Vagina (tissue), 2 donors: ENCODE results near the gene SYNE1. TPM values are rescaled to one million over a fixed set of nuclear protein-coding genes. Genes with fewer than 3 reads are reported as not detected.

Source experiments
- DNase-seq, 2 donors: peaks; one replicate each; pipeline ENCODE4 v3.0.0-alpha.2; 2017; ENCODE audit errors: extremely low spot score in 2 of 2
- H3K27ac ChIP-seq: fragments of 200-600 bp; sonication (generic); one replicate; pipeline ENCODE4 v1.5.1; 2019
- H3K27me3 ChIP-seq: fragments of 200-600 bp; sonication (generic); one replicate; pipeline ENCODE4 v1.5.1; 2019
- H3K36me3 ChIP-seq, 2 donors: fragments of 200-600 bp; sonication (generic); one replicate each; pipeline ENCODE4 v1.5.1; 2017 to 2019
- H3K4me1 ChIP-seq: fragments of 200-600 bp; sonication (generic); one replicate; pipeline ENCODE4 v1.5.1; 2019
- H3K4me3 ChIP-seq, 2 donors: fragments of 200-600 bp; sonication (generic); 1 replicate in 1 of 2; 2 replicates in 1 of 2; pipeline ENCODE4 v1.5.1; 2016 to 2019
- H3K9me3 ChIP-seq: fragments of 200-600 bp; sonication (generic); one replicate; pipeline ENCODE4 v1.5.1; 2019
- POLR2A ChIP-seq, 2 donors: fragments of 450-650 bp; IDR thresholded peaks; one replicate each; pipeline ENCODE4 v1.6.1; 2017; ENCODE audit warnings: antibody characterized with exemption in 2 of 2, mild to moderate bottlenecking in 2 of 2, moderate library complexity in 2 of 2
- POLR2AphosphoS5 ChIP-seq, 2 donors: sonication (generic); formaldehyde crosslinking; IDR thresholded peaks; one replicate each; pipeline ENCODE4 v1.9.0; 2017; ENCODE audit warnings: antibody characterized with exemption in 2 of 2, mild to moderate bottlenecking in 2 of 2, low read depth in 1 of 2; ENCODE audit not compliant: insufficient read depth in 1 of 2
- intact Hi-C: fragments of 100-400 bp; cut with DNase I; formaldehyde crosslinking; loops from one replicate; pipeline ENCODE4 v1.15.1; 2023
- total RNA-seq: library from RNA; depleted of rRNA; stranded (reverse); fragments of >200 nt; gene quantifications from one replicate; pipeline ENCODE4 v1.2.3, GENCODE V29; 2016
- TF ChIP-seq, protein P1 (sequence below), 3 experiments: fragments of 450-650 bp in 2 of 3; fragments of 200-600 bp in 1 of 3; sonication (generic) in 1 of 3; IDR thresholded peaks; one replicate each; pipeline ENCODE4 v1.5.1; 2017 to 2019; ENCODE audit warnings: antibody characterized with exemption in 3 of 3, mild to moderate bottlenecking in 2 of 3, moderate library complexity in 2 of 3

Gene SYNE1
- total RNA-seq, 1 donor from 2014 or later, result 81.5 TPM

DNA sequence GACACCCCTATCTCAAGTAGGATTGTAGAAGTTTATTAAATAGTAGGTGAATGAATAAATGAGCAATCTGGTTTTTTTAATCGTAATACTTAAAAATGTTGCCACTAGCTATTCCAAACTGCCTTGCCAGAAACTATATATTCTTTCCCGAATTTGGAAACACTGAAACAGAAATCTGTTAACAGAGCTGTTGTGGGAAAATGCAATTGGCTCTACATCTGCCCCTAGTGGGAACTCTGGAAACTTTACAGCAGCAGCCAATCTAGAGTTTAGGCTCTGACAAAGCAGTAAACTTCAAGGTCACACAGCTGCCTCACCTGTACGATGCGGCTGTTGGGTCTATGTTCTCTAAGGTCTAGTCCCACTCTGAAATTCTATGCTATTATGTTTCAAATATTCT is 41.7 kb downstream of the SYNE1 start:
- Histone ChIP-seq H3K4me1 (no peaks in the 10 kb centered on the region), H3K36me3 (no peaks in the 10 kb centered on the region), H3K4me3 (no peak overlapping the region), H3K27ac (peak overlapping the region; percentile 7), H3K9me3 (no peaks in the 10 kb centered on the region), H3K27me3 (no peaks in the 10 kb centered on the region)
- DNase-seq, result no peak
- intact Hi-C loops, result no loop called here
- TF ChIP-seq POLR2A (IDR thresholded peaks at IDR 0.05), result no peak
- TF ChIP-seq, protein P1, sequence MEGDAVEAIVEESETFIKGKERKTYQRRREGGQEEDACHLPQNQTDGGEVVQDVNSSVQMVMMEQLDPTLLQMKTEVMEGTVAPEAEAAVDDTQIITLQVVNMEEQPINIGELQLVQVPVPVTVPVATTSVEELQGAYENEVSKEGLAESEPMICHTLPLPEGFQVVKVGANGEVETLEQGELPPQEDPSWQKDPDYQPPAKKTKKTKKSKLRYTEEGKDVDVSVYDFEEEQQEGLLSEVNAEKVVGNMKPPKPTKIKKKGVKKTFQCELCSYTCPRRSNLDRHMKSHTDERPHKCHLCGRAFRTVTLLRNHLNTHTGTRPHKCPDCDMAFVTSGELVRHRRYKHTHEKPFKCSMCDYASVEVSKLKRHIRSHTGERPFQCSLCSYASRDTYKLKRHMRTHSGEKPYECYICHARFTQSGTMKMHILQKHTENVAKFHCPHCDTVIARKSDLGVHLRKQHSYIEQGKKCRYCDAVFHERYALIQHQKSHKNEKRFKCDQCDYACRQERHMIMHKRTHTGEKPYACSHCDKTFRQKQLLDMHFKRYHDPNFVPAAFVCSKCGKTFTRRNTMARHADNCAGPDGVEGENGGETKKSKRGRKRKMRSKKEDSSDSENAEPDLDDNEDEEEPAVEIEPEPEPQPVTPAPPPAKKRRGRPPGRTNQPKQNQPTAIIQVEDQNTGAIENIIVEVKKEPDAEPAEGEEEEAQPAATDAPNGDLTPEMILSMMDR (IDR thresholded peaks at IDR 0.05), result peak in 1 of 3 experiments; percentile 10

- no peaks in the 10 kb centered on the region for H3K27me3 ChIP-seq
- TF ChIP-seq POLR2AphosphoS5 (IDR thresholded peaks at IDR 0.05; ENCODE audit: insufficient read depth in 1 of 2, low read depth in 1 of 2) (no peak), POLR2A (IDR thresholded peaks at IDR 0.05) (no peak)
- TF ChIP-seq, protein P1 (IDR thresholded peaks at IDR 0.05), result no peak
- DNase-seq, result no peak
- intact Hi-C loops, result no loop called here
- no peaks in the 10 kb centered on the region for H3K9me3 ChIP-seq
- no peak overlapping the region for H3K27ac ChIP-seq
- no peak overlapping the region for H3K4me3 ChIP-seq
- H3K4me1 ChIP-seq, result no peaks in the 10 kb centered on the region
- no peaks in the 10 kb centered on the region for H3K36me3 ChIP-seq
Measured at GRCh38 chr6:152594701-152595100, 42.5 kb downstream of the SYNE1 start.

GRCh38 chr6:152588456-152588855 is 48.7 kb downstream of the SYNE1 start:
- intact Hi-C loops, result no loop called here

DNA sequence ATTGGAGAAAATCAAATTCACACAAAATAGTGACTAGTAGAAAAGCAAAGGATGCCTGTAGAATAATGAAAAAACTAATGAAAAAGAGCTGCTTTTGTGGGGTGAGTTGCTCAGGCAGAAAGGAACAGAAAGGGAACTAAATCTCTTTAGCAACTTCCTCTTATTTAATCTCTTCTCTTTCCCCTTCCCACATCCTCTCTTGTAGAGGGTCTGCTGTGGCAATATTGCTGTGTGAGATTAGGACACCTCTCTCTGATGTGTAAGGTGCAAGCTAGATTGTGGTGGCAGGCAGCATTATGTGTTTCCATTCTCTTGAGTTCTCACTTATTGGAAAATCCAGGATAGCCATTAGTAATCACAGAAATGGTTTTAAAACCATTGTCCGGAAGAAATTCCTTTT is 49.7 kb downstream of the SYNE1 start:
- intact Hi-C loops, result no loop called here
- TF ChIP-seq, protein P1 (IDR thresholded peaks at IDR 0.05), result no peak
- TF ChIP-seq POLR2AphosphoS5 (IDR thresholded peaks at IDR 0.05; ENCODE audit: insufficient read depth in 1 of 2, low read depth in 1 of 2), result no peak
- no peak for TF ChIP-seq POLR2A (IDR thresholded peaks at IDR 0.05)
- no peak overlapping the region for H3K4me3 ChIP-seq

More at GRCh38 chr6:152588456-152588855, 48.7 kb downstream of the SYNE1 start:
- Histone ChIP-seq H3K4me1 (no peaks in the 10 kb centered on the region), H3K27ac (no peak overlapping the region), H3K9me3 (no peaks in the 10 kb centered on the region), H3K4me3 (no peak overlapping the region), H3K27me3 (no peaks in the 10 kb centered on the region), H3K36me3 (no peaks in the 10 kb centered on the region)
- no peak for DNase-seq
- TF ChIP-seq POLR2AphosphoS5 (IDR thresholded peaks at IDR 0.05; ENCODE audit: insufficient read depth in 1 of 2, low read depth in 1 of 2), result no peak
- no peak for TF ChIP-seq POLR2A (IDR thresholded peaks at IDR 0.05)
- TF ChIP-seq, protein P1 (IDR thresholded peaks at IDR 0.05), result no peak

DNA sequence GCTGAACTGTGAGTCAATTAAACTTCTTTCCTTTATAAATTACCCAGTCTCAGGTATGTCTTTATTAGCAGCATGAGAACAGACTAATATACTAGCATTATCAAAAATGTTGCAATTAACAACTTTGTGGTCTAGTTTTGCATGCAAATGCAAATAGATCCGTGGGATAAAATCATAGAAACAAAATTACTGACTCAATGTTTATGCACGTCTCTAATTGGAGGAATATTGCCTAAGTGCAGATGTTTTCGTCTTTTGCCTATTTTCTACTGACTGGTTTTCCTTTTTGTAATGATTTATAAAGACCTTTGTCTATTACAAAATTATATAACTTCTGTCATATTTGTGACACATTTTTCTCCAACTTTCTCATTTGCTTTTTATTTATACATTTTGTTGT is 51.9 kb downstream of the SYNE1 start:
- DNase-seq, result no peak
- intact Hi-C loops, result no loop called here

More for the DNA sequence above, 49.7 kb downstream of the SYNE1 start:
- DNase-seq, result no peak
- Histone ChIP-seq H3K9me3 (no peaks in the 10 kb centered on the region), H3K27me3 (no peaks in the 10 kb centered on the region), H3K27ac (no peak overlapping the region), H3K36me3 (no peaks in the 10 kb centered on the region), H3K4me1 (no peaks in the 10 kb centered on the region)

More for the DNA sequence above, 51.9 kb downstream of the SYNE1 start:
- no peak overlapping the region for H3K4me3 ChIP-seq
- no peaks in the 10 kb centered on the region for H3K27me3 ChIP-seq
- H3K4me1 ChIP-seq, result no peaks in the 10 kb centered on the region
- no peak for TF ChIP-seq POLR2A (IDR thresholded peaks at IDR 0.05)
- no peak for TF ChIP-seq POLR2AphosphoS5 (IDR thresholded peaks at IDR 0.05; ENCODE audit: insufficient read depth in 1 of 2, low read depth in 1 of 2)
- TF ChIP-seq, protein P1 (IDR thresholded peaks at IDR 0.05), result no peak
- H3K36me3 ChIP-seq, result no peaks in the 10 kb centered on the region
- H3K9me3 ChIP-seq, result no peaks in the 10 kb centered on the region
- H3K27ac ChIP-seq, result no peak overlapping the region
